ENCODE measurements around the gene DNM3. TPM values are rescaled to one million over a fixed set of nuclear protein-coding genes. Genes with fewer than 3 reads are reported as not detected.

The DNM3 gene
- total and polyA plus RNA-seq, 2 experiments from 2014 or later: 5.2 to 12.2 TPM

DNA sequence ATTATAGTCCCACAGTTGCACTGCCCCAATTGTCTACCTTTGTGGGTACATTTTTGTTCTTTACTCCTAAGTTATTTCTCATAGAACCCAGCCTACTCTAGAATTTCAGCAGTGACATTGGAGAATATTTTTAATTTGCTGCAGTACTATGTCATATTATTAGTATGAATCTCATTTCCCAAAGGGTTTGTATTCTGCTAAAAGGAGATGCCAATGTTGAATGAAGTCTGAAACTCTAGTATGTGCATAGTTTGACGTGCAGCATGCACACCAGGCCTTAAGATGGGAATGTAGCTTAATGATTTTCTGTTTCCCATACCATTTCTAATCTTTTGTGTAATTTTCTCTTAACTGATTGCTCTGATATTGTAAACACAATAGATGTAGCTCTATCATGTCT, 568.7 kb downstream of the DNM3 start:
- no peaks in the 10 kb centered on the region for H3K79me2 ChIP-seq (replicated peaks; ENCODE audit: insufficient read depth)
- TF ChIP-seq ZNF114 (CRISPR knock-in tag; IDR thresholded peaks at IDR 0.05) (no peak), STAT1 (IDR thresholded peaks at IDR 0.05; ENCODE audit: unreplicated experiment) (no peak), EZH2 (IDR thresholded peaks at IDR 0.05; ENCODE audit: low read depth, unreplicated experiment) (no peak), CREB1 (CRISPR knock-in tag; IDR thresholded peaks at IDR 0.05; ENCODE audit: low read depth) (no peak), EZH2phosphoT487 (IDR thresholded peaks at IDR 0.05; ENCODE audit: unreplicated experiment) (no peak), ZNF331 (CRISPR knock-in tag; IDR thresholded peaks at IDR 0.05; ENCODE audit: low read depth) (no peak), JUNB (IDR thresholded peaks at IDR 0.05; ENCODE audit: unreplicated experiment) (no peak)
- TF ChIP-seq, protein P1, sequence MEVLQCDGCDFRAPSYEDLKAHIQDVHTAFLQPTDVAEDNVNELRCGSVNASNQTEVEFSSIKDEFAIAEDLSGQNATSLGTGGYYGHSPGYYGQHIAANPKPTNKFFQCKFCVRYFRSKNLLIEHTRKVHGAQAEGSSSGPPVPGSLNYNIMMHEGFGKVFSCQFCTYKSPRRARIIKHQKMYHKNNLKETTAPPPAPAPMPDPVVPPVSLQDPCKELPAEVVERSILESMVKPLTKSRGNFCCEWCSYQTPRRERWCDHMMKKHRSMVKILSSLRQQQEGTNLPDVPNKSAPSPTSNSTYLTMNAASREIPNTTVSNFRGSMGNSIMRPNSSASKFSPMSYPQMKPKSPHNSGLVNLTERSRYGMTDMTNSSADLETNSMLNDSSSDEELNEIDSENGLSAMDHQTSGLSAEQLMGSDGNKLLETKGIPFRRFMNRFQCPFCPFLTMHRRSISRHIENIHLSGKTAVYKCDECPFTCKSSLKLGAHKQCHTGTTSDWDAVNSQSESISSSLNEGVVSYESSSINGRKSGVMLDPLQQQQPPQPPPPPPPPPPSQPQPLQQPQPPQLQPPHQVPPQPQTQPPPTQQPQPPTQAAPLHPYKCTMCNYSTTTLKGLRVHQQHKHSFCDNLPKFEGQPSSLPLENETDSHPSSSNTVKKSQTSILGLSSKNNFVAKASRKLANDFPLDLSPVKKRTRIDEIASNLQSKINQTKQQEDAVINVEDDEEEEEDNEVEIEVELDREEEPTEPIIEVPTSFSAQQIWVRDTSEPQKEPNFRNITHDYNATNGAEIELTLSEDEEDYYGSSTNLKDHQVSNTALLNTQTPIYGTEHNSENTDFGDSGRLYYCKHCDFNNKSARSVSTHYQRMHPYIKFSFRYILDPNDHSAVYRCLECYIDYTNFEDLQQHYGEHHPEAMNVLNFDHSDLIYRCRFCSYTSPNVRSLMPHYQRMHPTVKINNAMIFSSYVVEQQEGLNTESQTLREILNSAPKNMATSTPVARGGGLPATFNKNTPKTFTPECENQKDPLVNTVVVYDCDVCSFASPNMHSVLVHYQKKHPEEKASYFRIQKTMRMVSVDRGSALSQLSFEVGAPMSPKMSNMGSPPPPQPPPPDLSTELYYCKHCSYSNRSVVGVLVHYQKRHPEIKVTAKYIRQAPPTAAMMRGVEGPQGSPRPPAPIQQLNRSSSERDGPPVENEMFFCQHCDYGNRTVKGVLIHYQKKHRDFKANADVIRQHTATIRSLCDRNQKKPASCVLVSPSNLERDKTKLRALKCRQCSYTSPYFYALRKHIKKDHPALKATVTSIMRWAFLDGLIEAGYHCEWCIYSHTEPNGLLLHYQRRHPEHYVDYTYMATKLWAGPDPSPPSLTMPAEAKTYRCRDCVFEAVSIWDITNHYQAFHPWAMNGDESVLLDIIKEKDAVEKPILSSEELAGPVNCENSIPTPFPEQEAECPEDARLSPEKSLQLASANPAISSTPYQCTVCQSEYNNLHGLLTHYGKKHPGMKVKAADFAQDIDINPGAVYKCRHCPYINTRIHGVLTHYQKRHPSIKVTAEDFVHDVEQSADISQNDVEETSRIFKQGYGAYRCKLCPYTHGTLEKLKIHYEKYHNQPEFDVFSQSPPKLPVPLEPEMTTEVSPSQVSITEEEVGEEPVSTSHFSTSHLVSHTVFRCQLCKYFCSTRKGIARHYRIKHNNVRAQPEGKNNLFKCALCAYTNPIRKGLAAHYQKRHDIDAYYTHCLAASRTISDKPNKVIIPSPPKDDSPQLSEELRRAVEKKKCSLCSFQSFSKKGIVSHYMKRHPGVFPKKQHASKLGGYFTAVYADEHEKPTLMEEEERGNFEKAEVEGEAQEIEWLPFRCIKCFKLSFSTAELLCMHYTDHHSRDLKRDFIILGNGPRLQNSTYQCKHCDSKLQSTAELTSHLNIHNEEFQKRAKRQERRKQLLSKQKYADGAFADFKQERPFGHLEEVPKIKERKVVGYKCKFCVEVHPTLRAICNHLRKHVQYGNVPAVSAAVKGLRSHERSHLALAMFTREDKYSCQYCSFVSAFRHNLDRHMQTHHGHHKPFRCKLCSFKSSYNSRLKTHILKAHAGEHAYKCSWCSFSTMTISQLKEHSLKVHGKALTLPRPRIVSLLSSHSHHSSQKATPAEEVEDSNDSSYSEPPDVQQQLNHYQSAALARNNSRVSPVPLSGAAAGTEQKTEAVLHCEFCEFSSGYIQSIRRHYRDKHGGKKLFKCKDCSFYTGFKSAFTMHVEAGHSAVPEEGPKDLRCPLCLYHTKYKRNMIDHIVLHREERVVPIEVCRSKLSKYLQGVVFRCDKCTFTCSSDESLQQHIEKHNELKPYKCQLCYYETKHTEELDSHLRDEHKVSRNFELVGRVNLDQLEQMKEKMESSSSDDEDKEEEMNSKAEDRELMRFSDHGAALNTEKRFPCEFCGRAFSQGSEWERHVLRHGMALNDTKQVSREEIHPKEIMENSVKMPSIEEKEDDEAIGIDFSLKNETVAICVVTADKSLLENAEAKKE (CRISPR knock-in tag; IDR thresholded peaks at IDR 0.05): no peak
- TF ChIP-seq, protein P2, sequence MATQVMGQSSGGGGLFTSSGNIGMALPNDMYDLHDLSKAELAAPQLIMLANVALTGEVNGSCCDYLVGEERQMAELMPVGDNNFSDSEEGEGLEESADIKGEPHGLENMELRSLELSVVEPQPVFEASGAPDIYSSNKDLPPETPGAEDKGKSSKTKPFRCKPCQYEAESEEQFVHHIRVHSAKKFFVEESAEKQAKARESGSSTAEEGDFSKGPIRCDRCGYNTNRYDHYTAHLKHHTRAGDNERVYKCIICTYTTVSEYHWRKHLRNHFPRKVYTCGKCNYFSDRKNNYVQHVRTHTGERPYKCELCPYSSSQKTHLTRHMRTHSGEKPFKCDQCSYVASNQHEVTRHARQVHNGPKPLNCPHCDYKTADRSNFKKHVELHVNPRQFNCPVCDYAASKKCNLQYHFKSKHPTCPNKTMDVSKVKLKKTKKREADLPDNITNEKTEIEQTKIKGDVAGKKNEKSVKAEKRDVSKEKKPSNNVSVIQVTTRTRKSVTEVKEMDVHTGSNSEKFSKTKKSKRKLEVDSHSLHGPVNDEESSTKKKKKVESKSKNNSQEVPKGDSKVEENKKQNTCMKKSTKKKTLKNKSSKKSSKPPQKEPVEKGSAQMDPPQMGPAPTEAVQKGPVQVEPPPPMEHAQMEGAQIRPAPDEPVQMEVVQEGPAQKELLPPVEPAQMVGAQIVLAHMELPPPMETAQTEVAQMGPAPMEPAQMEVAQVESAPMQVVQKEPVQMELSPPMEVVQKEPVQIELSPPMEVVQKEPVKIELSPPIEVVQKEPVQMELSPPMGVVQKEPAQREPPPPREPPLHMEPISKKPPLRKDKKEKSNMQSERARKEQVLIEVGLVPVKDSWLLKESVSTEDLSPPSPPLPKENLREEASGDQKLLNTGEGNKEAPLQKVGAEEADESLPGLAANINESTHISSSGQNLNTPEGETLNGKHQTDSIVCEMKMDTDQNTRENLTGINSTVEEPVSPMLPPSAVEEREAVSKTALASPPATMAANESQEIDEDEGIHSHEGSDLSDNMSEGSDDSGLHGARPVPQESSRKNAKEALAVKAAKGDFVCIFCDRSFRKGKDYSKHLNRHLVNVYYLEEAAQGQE (IDR thresholded peaks at IDR 0.05; ENCODE audit: unreplicated experiment): no peak
- H3K36me3 Mint-ChIP-seq (ENCODE audit: low read depth): no peaks in the 10 kb centered on the region
- no peaks in the 10 kb centered on the region for H3K27me3 Mint-ChIP-seq (ENCODE audit: insufficient read depth, low read depth, poor library complexity)
- H3K36me3 ChIP-seq (ENCODE audit: insufficient read depth): no peaks in the 10 kb centered on the region
- no peak overlapping the region for H2AFZ ChIP-seq
- DNase-seq (ENCODE audit: low spot score) (no peak), ATAC-seq (no peak)
- H3K27ac ChIP-seq (ENCODE audit: low read depth): no peak overlapping the region
- no peaks in the 10 kb centered on the region for H3F3A ChIP-seq (replicated peaks; ENCODE audit: low read depth)
- H3K4me1 Mint-ChIP-seq: no peaks in the 10 kb centered on the region
- H3K4me3 Mint-ChIP-seq: no peak overlapping the region
- H3K9me2 ChIP-seq (ENCODE audit: insufficient read depth): no peaks in the 10 kb centered on the region
- no peaks in the 10 kb centered on the region for H3K4me1 ChIP-seq (ENCODE audit: insufficient read depth)
- H4K20me1 ChIP-seq (replicated peaks; ENCODE audit: insufficient read depth): no peaks in the 10 kb centered on the region
- no peak overlapping the region for H3K4me2 ChIP-seq
- no peak overlapping the region for H3K27ac Mint-ChIP-seq
- no peaks in the 10 kb centered on the region for H3K9me3 Mint-ChIP-seq
- no peak overlapping the region for H3K4me3 ChIP-seq
- no peaks in the 10 kb centered on the region for H3K27me3 ChIP-seq (ENCODE audit: insufficient read depth)
